ENCODE results near the gene GRIA1. TPM values are rescaled to one million over a fixed set of nuclear protein-coding genes. Genes with fewer than 3 reads are reported as not detected.

Gene GRIA1
- total and polyA plus RNA-seq, 10 of the 15 experiments (the other 5 are each of a cell fraction or from before 2014, with no cell fraction given): 0.04 to 0.18 (median 0.04) TPM; not detected in 7

DNA sequence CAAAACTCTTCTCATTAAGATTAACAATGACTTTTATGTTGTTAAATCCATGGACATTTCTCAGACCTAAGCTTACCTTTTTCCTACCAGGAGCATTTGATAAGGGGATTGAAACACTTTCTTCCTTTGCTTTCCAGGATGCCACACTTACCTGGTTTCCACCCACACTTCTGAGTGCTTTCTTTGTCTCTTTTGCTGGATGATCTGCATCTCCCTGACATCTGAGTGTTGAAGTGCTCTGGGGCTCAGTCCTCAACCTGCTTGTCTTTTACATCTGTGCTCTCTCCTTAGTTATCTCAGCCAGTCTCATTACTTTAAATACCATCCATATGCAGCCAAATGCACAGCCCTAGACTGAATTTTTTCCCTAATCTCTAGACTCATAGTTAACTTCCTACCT lies 22.9 kb upstream of the GRIA1 start:
- H3K79me2 ChIP-seq (ENCODE audit: control insufficient read depth, insufficient read depth, low read length): no peaks in the 10 kb centered on the region
- no TSS peak for BruUV-seq (replicated peaks)
- intact Hi-C loops (cut with micrococcal nuclease; ENCODE audit: unreplicated experiment) (no loop called here), in situ Hi-C loops (cut with MboI) (no loop called here)
- H3K4me1 ChIP-seq (ENCODE audit: control insufficient read depth, insufficient read depth, low read length): no peaks in the 10 kb centered on the region
- no peak for FAIRE-seq
- ATAC-seq: no peak
- no peaks in the 10 kb centered on the region for H3K27me3 ChIP-seq (replicated peaks in 1 of 2; ENCODE audit: control insufficient read depth in 2 of 2, insufficient read depth in 2 of 2, low read length in 1 of 2)
- H3K27ac ChIP-seq (ENCODE audit: control insufficient read depth, insufficient read depth): no peak overlapping the region
- no peak for DNase-seq (ENCODE audit: low read depth, low spot score)
- H3K9me3 ChIP-seq (replicated peaks; ENCODE audit: control insufficient read depth, insufficient read depth, low read length): no peaks in the 10 kb centered on the region
- CTCF ChIA-PET: interaction anchor here (1.3 kb wide), 1 partner anchor 22 kb away, joined by 3 read pairs; no protein-coding TSS in a partner anchor
- RAD21 ChIA-PET (ENCODE audit: unreplicated experiment): no interaction called here
- POLR2A ChIA-PET: no interaction called here
- no peak overlapping the region for H3K4me2 ChIP-seq (ENCODE audit: control insufficient read depth, insufficient read depth)
- H3K36me3 ChIP-seq (ENCODE audit: control insufficient read depth in 2 of 2, insufficient read depth in 2 of 2, low read length in 1 of 2): no peaks in the 10 kb centered on the region
- TF ChIP-seq SMAD5 (IDR thresholded peaks at IDR 0.05; ENCODE audit: low read depth) (no peak), ZBED1 (IDR thresholded peaks at IDR 0.05; ENCODE audit: borderline replicate concordance) (no peak), ZBTB4 (CRISPR knock-in tag; IDR thresholded peaks at IDR 0.05) (no peak)
- H4K20me1 ChIP-seq (ENCODE audit: control insufficient read depth, insufficient read depth): no peaks in the 10 kb centered on the region
- H2AFZ ChIP-seq (ENCODE audit: control insufficient read depth, low read depth, low read length): no peak overlapping the region
- SMC1A ChIA-PET (ENCODE audit: uncharacterized antibody, unreplicated experiment): interaction anchor here (1.0 kb wide), 1 partner anchor 16 kb away, joined by 5 read pairs; no protein-coding TSS in a partner anchor
- no peak overlapping the region for H3K9ac ChIP-seq (ENCODE audit: control insufficient read depth, insufficient read depth, low read length)
- no peak overlapping the region for H3K4me3 ChIP-seq

DNA sequence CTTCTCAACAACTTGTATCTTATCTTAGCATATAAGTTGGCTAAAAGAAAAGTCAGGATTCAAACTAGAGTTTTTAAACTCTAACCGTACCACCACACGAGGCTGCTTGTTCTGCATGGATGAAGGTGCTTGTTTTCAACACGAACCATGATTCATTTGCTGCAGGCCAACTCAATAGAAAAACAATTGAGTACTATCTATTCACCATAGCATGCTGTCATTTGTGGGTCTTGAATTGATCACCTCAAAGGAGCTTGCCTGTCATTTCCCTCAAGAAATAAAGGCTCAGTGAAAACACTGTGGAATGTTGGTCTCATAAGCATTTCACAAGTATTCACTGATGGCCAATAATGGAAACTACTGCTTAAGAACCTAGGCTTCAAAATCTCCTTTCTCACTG lies 21.0 kb upstream of the GRIA1 start:
- ChIA-PET CTCF (interaction anchor here (1.4 kb wide), 1 partner anchor 95 kb away, joined by 3 read pairs; no protein-coding TSS in a partner anchor), SMC1A (ENCODE audit: uncharacterized antibody, unreplicated experiment) (interaction anchor here (0.9 to 1.6 kb wide), 3 partner anchors 9 to 14 kb away, joined by 3 to 5 read pairs (median 4); no protein-coding TSS in a partner anchor), POLR2A (no interaction called here), RAD21 (ENCODE audit: unreplicated experiment) (no interaction called here)
- Histone ChIP-seq H3K27ac (ENCODE audit: control insufficient read depth, insufficient read depth) (no peak overlapping the region), H3K4me3 (no peak overlapping the region), H3K9me3 (replicated peaks; ENCODE audit: control insufficient read depth, insufficient read depth, low read length) (no peaks in the 10 kb centered on the region), H4K20me1 (ENCODE audit: control insufficient read depth, insufficient read depth) (no peaks in the 10 kb centered on the region), H2AFZ (ENCODE audit: control insufficient read depth, low read depth, low read length) (no peak overlapping the region), H3K4me2 (ENCODE audit: control insufficient read depth, insufficient read depth) (no peak overlapping the region), H3K79me2 (ENCODE audit: control insufficient read depth, insufficient read depth, low read length) (no peaks in the 10 kb centered on the region), H3K9ac (ENCODE audit: control insufficient read depth, insufficient read depth, low read length) (no peak overlapping the region), H3K27me3 (replicated peaks in 1 of 2; ENCODE audit: control insufficient read depth in 2 of 2, insufficient read depth in 2 of 2, low read length in 1 of 2) (no peaks in the 10 kb centered on the region), H3K36me3 (ENCODE audit: control insufficient read depth in 2 of 2, insufficient read depth in 2 of 2, low read length in 1 of 2) (no peaks in the 10 kb centered on the region), H3K4me1 (ENCODE audit: control insufficient read depth, insufficient read depth, low read length) (no peaks in the 10 kb centered on the region)
- in situ Hi-C loops (cut with MboI): no loop called here
- ATAC-seq (no peak), FAIRE-seq (no peak), DNase-seq (ENCODE audit: low read depth, low spot score) (no peak)
- 29% methylated on average over 3 of the region's 3 CpGs for WGBS (ENCODE audit: insufficient coverage, insufficient replicate concordance, low lambda C conversion rate, missing lambda C conversion rate)
- no TSS peak for BruUV-seq (replicated peaks)
- intact Hi-C loops (cut with micrococcal nuclease; ENCODE audit: unreplicated experiment): no loop called here
- TF ChIP-seq, protein P1, sequence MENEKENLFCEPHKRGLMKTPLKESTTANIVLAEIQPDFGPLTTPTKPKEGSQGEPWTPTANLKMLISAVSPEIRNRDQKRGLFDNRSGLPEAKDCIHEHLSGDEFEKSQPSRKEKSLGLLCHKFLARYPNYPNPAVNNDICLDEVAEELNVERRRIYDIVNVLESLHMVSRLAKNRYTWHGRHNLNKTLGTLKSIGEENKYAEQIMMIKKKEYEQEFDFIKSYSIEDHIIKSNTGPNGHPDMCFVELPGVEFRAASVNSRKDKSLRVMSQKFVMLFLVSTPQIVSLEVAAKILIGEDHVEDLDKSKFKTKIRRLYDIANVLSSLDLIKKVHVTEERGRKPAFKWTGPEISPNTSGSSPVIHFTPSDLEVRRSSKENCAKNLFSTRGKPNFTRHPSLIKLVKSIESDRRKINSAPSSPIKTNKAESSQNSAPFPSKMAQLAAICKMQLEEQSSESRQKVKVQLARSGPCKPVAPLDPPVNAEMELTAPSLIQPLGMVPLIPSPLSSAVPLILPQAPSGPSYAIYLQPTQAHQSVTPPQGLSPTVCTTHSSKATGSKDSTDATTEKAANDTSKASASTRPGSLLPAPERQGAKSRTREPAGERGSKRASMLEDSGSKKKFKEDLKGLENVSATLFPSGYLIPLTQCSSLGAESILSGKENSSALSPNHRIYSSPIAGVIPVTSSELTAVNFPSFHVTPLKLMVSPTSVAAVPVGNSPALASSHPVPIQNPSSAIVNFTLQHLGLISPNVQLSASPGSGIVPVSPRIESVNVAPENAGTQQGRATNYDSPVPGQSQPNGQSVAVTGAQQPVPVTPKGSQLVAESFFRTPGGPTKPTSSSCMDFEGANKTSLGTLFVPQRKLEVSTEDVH (IDR thresholded peaks at IDR 0.05; ENCODE audit: low read depth, partially characterized antibody): no peak
- TF ChIP-seq ETV6 (conservative IDR thresholded peaks at IDR 0.05 in 1 of 2, IDR thresholded peaks at IDR 0.05 in 1 of 2; ENCODE audit: borderline replicate concordance in 1 of 2, low read depth in 1 of 2) (no peak), ATF7 (IDR thresholded peaks at IDR 0.05; ENCODE audit: low read depth) (no peak), KAT2A (conservative IDR thresholded peaks at IDR 0.05; ENCODE audit: control insufficient read depth, low read depth, low read length) (no peak), RAD51 (IDR thresholded peaks at IDR 0.05) (no peak), ELK1 (IDR thresholded peaks at IDR 0.05; ENCODE audit: low read depth, low read length) (no peak)

All from GM12878 (cell line).